ENCODE results near the gene MAEL.

MAEL gene

GRCh38 chr1:167000546-167000945, 11.5 kb downstream of the MAEL start:
- H3K4me3 ChIP-seq (ENCODE audit: low read depth, low read length), result no peak overlapping the region
- H3K9me3 ChIP-seq (ENCODE audit: control insufficient read depth, insufficient read depth, low read depth, low read length), result no peaks in the 10 kb centered on the region
- H3K36me3 ChIP-seq (ENCODE audit: control insufficient read depth in 2 of 2, insufficient read depth in 1 of 2, low read length in 2 of 2), result no peaks in the 10 kb centered on the region
- CTCF ChIA-PET, result interaction anchor here (1.9 kb wide), 1 partner anchor 90 kb away, joined by 5 read pairs; no protein-coding TSS in a partner anchor
- POLR2A ChIA-PET, result no interaction called here
- TF ChIP-seq ZBTB44 (tag by site-specific recombination; IDR thresholded peaks at IDR 0.05), result no peak
- TF ChIP-seq ZNF558 (tag by site-specific recombination; IDR thresholded peaks at IDR 0.05), result no peak
- no peak overlapping the region for H3K27ac ChIP-seq (ENCODE audit: extremely low read depth, low read depth, low read length)
- no peaks in the 10 kb centered on the region for H3K4me1 ChIP-seq (ENCODE audit: control insufficient read depth, insufficient read depth, low read length)

- Histone ChIP-seq H3K9me3 (ENCODE audit: control insufficient read depth, insufficient read depth, low read depth, low read length) (no peaks in the 10 kb centered on the region), H3K4me3 (ENCODE audit: low read depth, low read length) (no peak overlapping the region), H3K4me1 (ENCODE audit: control insufficient read depth, insufficient read depth, low read length) (no peaks in the 10 kb centered on the region), H3K27ac (ENCODE audit: extremely low read depth, low read depth, low read length) (no peak overlapping the region), H3K36me3 (ENCODE audit: control insufficient read depth in 2 of 2, insufficient read depth in 1 of 2, low read length in 2 of 2) (no peaks in the 10 kb centered on the region)
- ChIA-PET POLR2A (no interaction called here), CTCF (interaction anchor here (1.2 kb wide), 1 partner anchor 11 kb away, joined by 3 read pairs; no protein-coding TSS in a partner anchor)
- TF ChIP-seq SETDB1 (IDR thresholded peaks at IDR 0.05; ENCODE audit: insufficient read length, low read length) (peak; percentile 26), ZNF214 (tag by site-specific recombination; IDR thresholded peaks at IDR 0.05; ENCODE audit: borderline replicate concordance) (no peak), ZNF26 (tag by site-specific recombination; IDR thresholded peaks at IDR 0.05) (peak; percentile 62; the same call in 1 of the 2 replicates)
Observed at GRCh38 chr1:167002354-167002753, 13.3 kb downstream of the MAEL start.

GRCh38 chr1:167003711-167004110, 14.6 kb downstream of the MAEL start:
- Histone ChIP-seq H3K9me3 (ENCODE audit: control insufficient read depth, insufficient read depth, low read depth, low read length) (no peaks in the 10 kb centered on the region), H3K4me1 (ENCODE audit: control insufficient read depth, insufficient read depth, low read length) (no peaks in the 10 kb centered on the region), H3K4me3 (ENCODE audit: low read depth, low read length) (no peak overlapping the region), H3K27ac (ENCODE audit: extremely low read depth, low read depth, low read length) (no peak overlapping the region), H3K36me3 (ENCODE audit: control insufficient read depth in 2 of 2, insufficient read depth in 1 of 2, low read length in 2 of 2) (no peaks in the 10 kb centered on the region)
- CTCF ChIA-PET, result no interaction called here
- TF ChIP-seq, protein P1, sequence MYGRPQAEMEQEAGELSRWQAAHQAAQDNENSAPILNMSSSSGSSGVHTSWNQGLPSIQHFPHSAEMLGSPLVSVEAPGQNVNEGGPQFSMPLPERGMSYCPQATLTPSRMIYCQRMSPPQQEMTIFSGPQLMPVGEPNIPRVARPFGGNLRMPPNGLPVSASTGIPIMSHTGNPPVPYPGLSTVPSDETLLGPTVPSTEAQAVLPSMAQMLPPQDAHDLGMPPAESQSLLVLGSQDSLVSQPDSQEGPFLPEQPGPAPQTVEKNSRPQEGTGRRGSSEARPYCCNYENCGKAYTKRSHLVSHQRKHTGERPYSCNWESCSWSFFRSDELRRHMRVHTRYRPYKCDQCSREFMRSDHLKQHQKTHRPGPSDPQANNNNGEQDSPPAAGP (tag by site-specific recombination; IDR thresholded peaks at IDR 0.05), result no peak
- TF ChIP-seq ZSCAN23 (tag by site-specific recombination; IDR thresholded peaks at IDR 0.05) (no peak), ZEB2 (tag by site-specific recombination; IDR thresholded peaks at IDR 0.05) (no peak), GLIS1 (tag by site-specific recombination; IDR thresholded peaks at IDR 0.05) (no peak), ZNF654 (tag by site-specific recombination; IDR thresholded peaks at IDR 0.05; ENCODE audit: low read depth) (no peak), ZBTB8A (tag by site-specific recombination; IDR thresholded peaks at IDR 0.05) (no peak), ZNF626 (tag by site-specific recombination; IDR thresholded peaks at IDR 0.05) (no peak), ZXDB (tag by site-specific recombination; IDR thresholded peaks at IDR 0.05) (no peak), ZIC2 (tag by site-specific recombination; IDR thresholded peaks at IDR 0.05) (no peak), OSR2 (tag by site-specific recombination; IDR thresholded peaks at IDR 0.05) (no peak), ZNF112 (tag by site-specific recombination; IDR thresholded peaks at IDR 0.05) (no peak), ZNF354C (tag by site-specific recombination; IDR thresholded peaks at IDR 0.05; ENCODE audit: borderline replicate concordance, low read depth) (no peak), SP3 (tag by site-specific recombination; IDR thresholded peaks at IDR 0.05) (no peak), ZNF585B (tag by site-specific recombination; IDR thresholded peaks at IDR 0.05) (no peak), ZNF266 (tag by site-specific recombination; IDR thresholded peaks at IDR 0.05; ENCODE audit: low read depth) (no peak)
- TF ChIP-seq, protein P2, sequence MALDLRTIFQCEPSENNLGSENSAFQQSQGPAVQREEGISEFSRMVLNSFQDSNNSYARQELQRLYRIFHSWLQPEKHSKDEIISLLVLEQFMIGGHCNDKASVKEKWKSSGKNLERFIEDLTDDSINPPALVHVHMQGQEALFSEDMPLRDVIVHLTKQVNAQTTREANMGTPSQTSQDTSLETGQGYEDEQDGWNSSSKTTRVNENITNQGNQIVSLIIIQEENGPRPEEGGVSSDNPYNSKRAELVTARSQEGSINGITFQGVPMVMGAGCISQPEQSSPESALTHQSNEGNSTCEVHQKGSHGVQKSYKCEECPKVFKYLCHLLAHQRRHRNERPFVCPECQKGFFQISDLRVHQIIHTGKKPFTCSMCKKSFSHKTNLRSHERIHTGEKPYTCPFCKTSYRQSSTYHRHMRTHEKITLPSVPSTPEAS (tag by site-specific recombination; IDR thresholded peaks at IDR 0.05), result no peak
- POLR2A ChIA-PET, result no interaction called here

Measured in HEK293 (cell line).